ENCODE measurements around the gene ST3GAL4. TPM values are rescaled to one million over a fixed set of nuclear protein-coding genes. Genes with fewer than 3 reads are reported as not detected.

The ST3GAL4 gene
- total RNA-seq, 4 donors from 2014 or later: 3.4 to 12.4 (median 9.6) TPM

- intact Hi-C loops (cut with DNase I; ENCODE audit: low total_unique reads): no loop called here
- TF ChIP-seq POLR2A (IDR thresholded peaks at IDR 0.05) (no peak), CTCF (IDR thresholded peaks at IDR 0.05 in 4 of 5, conservative IDR thresholded peaks at IDR 0.05 in 1 of 5) (no peak)
- in situ Hi-C loops (cut with MboI; ENCODE audit: low sequenced_read_pairs in 4 of 4): no loop called here
- Histone ChIP-seq H3K27ac (no peak overlapping the region), H3K27me3 (no peaks in the 10 kb centered on the region), H3K4me1 (peaks cover 10 to 16% of the 10 kb centered on the region in 2 donors), H3K36me3 (no peaks in the 10 kb centered on the region), H3K4me3 (no peak overlapping the region), H3K9me3 (no peaks in the 10 kb centered on the region)
- no peak for DNase-seq
- no peak for ATAC-seq
These were observed 27.0 kb upstream of the ST3GAL4 start for GRCh38 chr11:126328444-126328843.

GRCh38 chr11:126328938-126329643 lies 26.4 kb upstream of the ST3GAL4 start:
- no peak for ATAC-seq
- in situ Hi-C loops (cut with MboI; ENCODE audit: low sequenced_read_pairs in 4 of 4) (no loop called here), intact Hi-C loops (cut with DNase I; ENCODE audit: low total_unique reads) (no loop called here)
- Histone ChIP-seq H3K9me3 (no peaks in the 10 kb centered on the region), H3K36me3 (no peaks in the 10 kb centered on the region), H3K27ac (no peak overlapping the region), H3K4me3 (no peak overlapping the region), H3K4me1 (peaks cover 10 to 16% of the 10 kb centered on the region in 2 donors), H3K27me3 (no peaks in the 10 kb centered on the region)
- TF ChIP-seq POLR2A (IDR thresholded peaks at IDR 0.05): no peak
- TF ChIP-seq CTCF (IDR thresholded peaks at IDR 0.05 in 4 of 5, conservative IDR thresholded peaks at IDR 0.05 in 1 of 5): no peak
- no peak for DNase-seq

GRCh38 chr11:126329644-126330211 lies 25.8 kb upstream of the ST3GAL4 start:
- no peak overlapping the region for H3K27ac ChIP-seq
- intact Hi-C loops (cut with DNase I; ENCODE audit: low total_unique reads) (no loop called here), in situ Hi-C loops (cut with MboI; ENCODE audit: low sequenced_read_pairs in 4 of 4) (no loop called here)
- no peaks in the 10 kb centered on the region for H3K36me3 ChIP-seq
- DNase-seq: no peak
- H3K27me3 ChIP-seq: no peaks in the 10 kb centered on the region
- H3K4me3 ChIP-seq: no peak overlapping the region
- no peak for ATAC-seq
- peaks cover 10 to 20% of the 10 kb centered on the region in 2 donors for H3K4me1 ChIP-seq
- TF ChIP-seq CTCF (IDR thresholded peaks at IDR 0.05 in 4 of 5, conservative IDR thresholded peaks at IDR 0.05 in 1 of 5) (no peak), POLR2A (IDR thresholded peaks at IDR 0.05) (no peak)
- H3K9me3 ChIP-seq: no peaks in the 10 kb centered on the region

GRCh38 chr11:126331286-126331685 lies 24.2 kb upstream of the ST3GAL4 start:
- intact Hi-C loops (cut with DNase I; ENCODE audit: low total_unique reads): no loop called here
- ATAC-seq (no peak), DNase-seq (no peak)
- TF ChIP-seq CTCF (IDR thresholded peaks at IDR 0.05 in 4 of 5, conservative IDR thresholded peaks at IDR 0.05 in 1 of 5) (no peak), POLR2A (IDR thresholded peaks at IDR 0.05) (no peak)
- Histone ChIP-seq H3K9me3 (no peaks in the 10 kb centered on the region), H3K4me1 (peaks cover 10 to 30% of the 10 kb centered on the region in 2 donors), H3K27me3 (no peaks in the 10 kb centered on the region), H3K27ac (no peak overlapping the region), H3K36me3 (no peaks in the 10 kb centered on the region), H3K4me3 (no peak overlapping the region)
- in situ Hi-C loops (cut with MboI; ENCODE audit: low sequenced_read_pairs in 4 of 4): no loop called here

Measured in gastrocnemius medialis (tissue), 4 donors.